Activated B cell treated with CpG ODN at 0.5 μM for 24 hours (primary cell): ENCODE measurements around the gene SLC2A10. TPM values are rescaled to one million over a fixed set of nuclear protein-coding genes. Genes with fewer than 3 reads are reported as not detected.
A peak's percentile ranks its signal among the peaks of the same experiment; 100 is the strongest.

ENCODE experiments used
- ATAC-seq: fragments of 200-7000 bp; cut with Tn5 transposase; one replicate; pipeline ENCODE4 v1.10.0; 2021; ENCODE audit warnings: low read depth, mild to moderate bottlenecking, moderate library complexity
- CTCF ChIA-PET: fragments of 350-600 bp; sonication (Branson Sonifier 250); formaldehyde crosslinking; loops from one replicate; lab custom pipeline; 2021; ENCODE audit warnings: antibody characterized with exemption; lab: Charles Lee
- POLR2A ChIA-PET: fragments of 350-600 bp; sonication (Branson Sonifier 250); formaldehyde crosslinking; loops from one replicate; lab custom pipeline; 2021; ENCODE audit warnings: antibody characterized with exemption; lab: Charles Lee
- DNase-seq: peaks from one replicate; pipeline ENCODE4 v3.0.0; 2022
- H3K27ac Mint-ChIP-seq: one replicate; pipeline ENCODE4 v1.8.0; 2020; ENCODE audit warnings: mixed read lengths
- H3K27me3 Mint-ChIP-seq: one replicate; pipeline ENCODE4 v1.8.0; 2021; ENCODE audit warnings: mixed read lengths
- H3K36me3 Mint-ChIP-seq: one replicate; pipeline ENCODE4 v1.8.0; 2021; ENCODE audit warnings: low read depth, mixed read lengths
- H3K4me1 Mint-ChIP-seq: one replicate; pipeline ENCODE4 v1.8.0; 2021; ENCODE audit warnings: mixed read lengths
- H3K4me3 Mint-ChIP-seq: one replicate; pipeline ENCODE4 v1.8.0; 2020; ENCODE audit warnings: mild to moderate bottlenecking, mixed read lengths
- H3K9me3 Mint-ChIP-seq: one replicate; pipeline ENCODE4 v1.8.0; 2020; ENCODE audit warnings: mixed read lengths
- intact Hi-C: fragments of 100-400 bp; cut with micrococcal nuclease; formaldehyde crosslinking; loops from one replicate; pipeline ENCODE4 v1.15.1; 2024
- total RNA-seq: library from RNA; stranded (reverse); gene quantifications from 2 replicates; pipeline ENCODE4 v1.2.3, GENCODE V29; 2022
- TF ChIP-seq, protein P1 (sequence below): fragments of 200-600 bp; IDR thresholded peaks from one replicate; pipeline ENCODE4 v1.8.0; 2022; ENCODE audit warnings: antibody characterized with exemption, mild to moderate bottlenecking

SLC2A10 gene
- total RNA-seq, 1 donor from 2014 or later: not detected

DNA sequence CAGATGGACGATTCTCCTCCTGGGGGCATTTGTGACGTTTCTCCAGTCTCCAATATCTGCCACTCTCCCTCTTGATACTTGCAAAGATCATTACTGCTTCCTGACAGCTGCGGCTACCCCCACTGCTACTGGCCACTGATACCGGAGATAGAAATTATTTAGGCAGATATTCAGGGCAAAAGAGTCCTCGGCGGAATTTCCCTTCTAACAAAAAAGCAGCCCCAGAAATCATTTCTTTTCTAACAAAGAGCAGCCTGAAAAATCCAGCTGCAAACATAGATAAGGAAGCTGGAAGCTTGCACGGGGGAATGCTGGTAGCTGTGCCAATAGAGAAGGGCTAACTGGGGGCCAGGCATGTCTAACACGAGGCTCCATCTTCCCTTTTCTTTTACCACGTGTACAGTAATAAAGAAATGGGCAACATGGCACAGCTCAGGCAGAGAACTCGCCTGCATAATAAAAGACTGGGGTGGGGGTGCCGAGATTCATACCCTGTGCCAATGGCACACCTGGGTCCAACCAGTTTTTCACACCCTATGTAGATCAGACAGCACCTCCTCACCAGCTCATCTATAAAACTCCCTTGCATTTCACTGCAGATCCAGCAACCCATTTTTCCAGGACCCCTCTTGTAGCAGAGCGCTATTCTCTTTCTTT, 26.3 kb upstream of the SLC2A10 start:
- ChIA-PET POLR2A (no interaction called here), CTCF (interaction anchor here (1.5 to 5.3 kb wide), 2 partner anchors 12 to 162 kb away, joined by 3 to 50 read pairs; no protein-coding TSS in a partner anchor)
- TF ChIP-seq, protein P1, sequence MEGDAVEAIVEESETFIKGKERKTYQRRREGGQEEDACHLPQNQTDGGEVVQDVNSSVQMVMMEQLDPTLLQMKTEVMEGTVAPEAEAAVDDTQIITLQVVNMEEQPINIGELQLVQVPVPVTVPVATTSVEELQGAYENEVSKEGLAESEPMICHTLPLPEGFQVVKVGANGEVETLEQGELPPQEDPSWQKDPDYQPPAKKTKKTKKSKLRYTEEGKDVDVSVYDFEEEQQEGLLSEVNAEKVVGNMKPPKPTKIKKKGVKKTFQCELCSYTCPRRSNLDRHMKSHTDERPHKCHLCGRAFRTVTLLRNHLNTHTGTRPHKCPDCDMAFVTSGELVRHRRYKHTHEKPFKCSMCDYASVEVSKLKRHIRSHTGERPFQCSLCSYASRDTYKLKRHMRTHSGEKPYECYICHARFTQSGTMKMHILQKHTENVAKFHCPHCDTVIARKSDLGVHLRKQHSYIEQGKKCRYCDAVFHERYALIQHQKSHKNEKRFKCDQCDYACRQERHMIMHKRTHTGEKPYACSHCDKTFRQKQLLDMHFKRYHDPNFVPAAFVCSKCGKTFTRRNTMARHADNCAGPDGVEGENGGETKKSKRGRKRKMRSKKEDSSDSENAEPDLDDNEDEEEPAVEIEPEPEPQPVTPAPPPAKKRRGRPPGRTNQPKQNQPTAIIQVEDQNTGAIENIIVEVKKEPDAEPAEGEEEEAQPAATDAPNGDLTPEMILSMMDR: no peak
- Mint-ChIP-seq H3K27ac (no peak overlapping the region), H3K4me3 (no peak overlapping the region), H3K36me3 (peaks cover 30% of the 10 kb centered on the region), H3K27me3 (no peaks in the 10 kb centered on the region), H3K4me1 (peaks cover 61% of the 10 kb centered on the region), H3K9me3 (no peaks in the 10 kb centered on the region)
- intact Hi-C loops: loop anchor here (10.0 kb wide), 2 partner anchors 658 to 1798 kb away; partner anchors contain the start of genes SLC12A5 and YWHAB
- no peak for ATAC-seq
- no peak for DNase-seq

DNA sequence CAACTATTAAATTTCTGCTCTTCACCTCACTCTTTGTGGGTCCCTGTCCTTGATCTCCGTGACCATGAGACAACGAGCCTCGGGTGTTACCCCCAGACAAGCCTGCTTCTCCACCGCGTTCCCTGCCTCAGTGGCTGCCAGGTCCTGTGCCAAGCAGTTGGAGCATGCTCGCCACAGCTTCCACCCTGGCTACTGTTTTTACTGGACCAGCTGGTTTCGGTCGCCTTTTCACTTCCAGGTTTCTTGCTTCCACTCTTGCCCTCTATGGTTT, 25.8 kb upstream of the SLC2A10 start:
- no peak overlapping the region for H3K4me3 Mint-ChIP-seq
- ChIA-PET POLR2A (no interaction called here), CTCF (interaction anchor here (0.6 to 5.3 kb wide), 2 partner anchors 9 to 163 kb away, joined by 3 to 50 read pairs; no protein-coding TSS in a partner anchor)
- no peaks in the 10 kb centered on the region for H3K9me3 Mint-ChIP-seq
- H3K27ac Mint-ChIP-seq: no peak overlapping the region
- DNase-seq: no peak
- TF ChIP-seq, protein P1: no peak
- no peaks in the 10 kb centered on the region for H3K27me3 Mint-ChIP-seq
- ATAC-seq: no peak
- H3K4me1 Mint-ChIP-seq: peaks cover 65% of the 10 kb centered on the region
- H3K36me3 Mint-ChIP-seq: peaks cover 33% of the 10 kb centered on the region
- intact Hi-C loops: loop anchor here (10.0 kb wide), 2 partner anchors 659 to 1799 kb away; partner anchors contain the start of genes SLC12A5 and YWHAB

DNA sequence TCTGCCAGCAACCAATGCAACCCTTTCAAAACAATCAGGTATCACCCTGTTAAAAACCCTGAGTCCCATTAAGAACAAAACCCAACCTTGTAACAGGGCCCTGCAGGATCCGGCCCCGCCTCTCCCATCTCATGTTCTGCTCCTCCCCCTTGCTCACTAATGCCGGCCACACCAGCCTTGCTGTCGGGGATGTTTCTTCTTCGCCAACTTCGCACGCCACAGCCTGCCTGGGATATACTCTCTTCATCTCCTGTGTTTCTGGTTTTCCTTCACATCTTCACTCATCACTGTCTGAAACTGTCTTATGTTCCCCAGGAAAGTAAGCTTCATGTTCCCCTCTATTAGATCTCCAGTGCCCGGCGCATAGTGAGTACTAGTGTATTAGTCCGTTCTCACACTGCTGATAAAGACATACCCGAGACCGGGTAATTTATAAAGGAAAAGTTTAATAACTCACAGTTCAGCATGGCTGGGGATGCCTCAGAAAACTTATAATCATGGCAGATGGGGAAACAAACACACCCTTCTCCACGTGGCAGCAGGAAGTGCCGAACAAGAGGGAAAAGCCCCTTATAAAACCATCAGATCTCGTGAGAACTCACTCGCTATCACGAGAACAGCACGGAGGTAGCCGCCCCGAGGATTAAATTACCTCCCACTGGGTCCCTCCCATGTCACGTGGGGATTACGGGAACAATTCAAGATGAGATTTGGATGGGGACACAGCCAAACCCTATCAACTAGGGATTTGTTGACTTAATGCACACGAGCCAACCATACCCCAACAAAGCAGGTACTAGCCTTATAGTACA, 25.3 kb upstream of the SLC2A10 start:
- Mint-ChIP-seq H3K27me3 (no peaks in the 10 kb centered on the region), H3K9me3 (no peaks in the 10 kb centered on the region), H3K36me3 (peaks cover 36% of the 10 kb centered on the region), H3K4me1 (peaks cover 66% of the 10 kb centered on the region), H3K27ac (no peak overlapping the region), H3K4me3 (no peak overlapping the region)
- TF ChIP-seq, protein P1: no peak
- ATAC-seq (no peak), DNase-seq (no peak)
- intact Hi-C loops: loop anchor here (10.0 kb wide), 2 partner anchors 659 to 1799 kb away; partner anchors contain the start of genes SLC12A5 and YWHAB
- ChIA-PET POLR2A (no interaction called here), CTCF (interaction anchor here (0.6 to 5.3 kb wide), 2 partner anchors 8 to 163 kb away, joined by 3 to 50 read pairs; no protein-coding TSS in a partner anchor)

DNA sequence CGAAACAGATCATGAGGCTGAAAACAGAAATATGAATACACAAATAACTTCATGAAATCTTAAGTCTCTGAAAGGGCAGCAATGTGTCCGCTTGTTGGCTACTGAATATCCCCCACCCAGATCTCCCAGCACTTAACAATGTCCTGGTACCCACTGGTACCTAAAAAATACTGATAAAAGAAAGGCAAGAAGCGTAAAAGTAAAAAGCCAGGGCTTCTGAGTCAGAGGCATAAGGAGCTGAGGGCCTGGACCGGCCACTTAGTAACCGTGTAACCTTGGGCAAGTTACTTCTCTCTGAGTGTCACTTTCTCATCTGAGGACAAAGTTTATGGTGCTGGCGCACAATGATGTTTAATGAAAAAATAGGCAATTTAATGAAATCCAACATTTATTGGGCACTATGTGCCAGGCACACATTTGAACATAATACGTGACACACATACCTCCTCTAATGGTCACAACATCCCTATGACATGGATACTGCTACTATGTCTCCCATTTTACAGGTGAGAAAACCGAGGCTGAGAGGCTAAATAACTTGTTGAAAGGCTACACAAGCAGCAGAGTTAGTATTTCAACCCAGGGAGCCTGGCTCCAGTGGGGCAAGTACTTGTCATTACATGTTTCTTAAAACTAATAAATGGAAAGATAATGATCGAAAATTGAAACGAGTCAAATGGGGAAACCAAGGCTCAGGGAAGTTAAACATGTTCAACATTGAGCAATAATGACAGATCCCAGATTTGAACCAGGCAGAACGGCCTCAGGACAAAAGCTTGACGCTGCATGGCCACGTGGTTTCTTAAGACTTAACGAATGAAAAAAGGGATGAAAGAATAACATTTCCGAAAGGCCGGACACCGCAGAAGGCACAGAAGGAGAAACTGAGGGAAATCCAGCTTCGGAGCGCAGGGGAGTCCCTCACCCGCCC, 21.0 kb upstream of the SLC2A10 start:
- Mint-ChIP-seq H3K27me3 (no peaks in the 10 kb centered on the region), H3K27ac (peak overlapping the region; percentile 85), H3K4me1 (peaks cover 51% of the 10 kb centered on the region), H3K9me3 (no peaks in the 10 kb centered on the region), H3K36me3 (peaks cover 38% of the 10 kb centered on the region), H3K4me3 (peak overlapping the region; percentile 97)
- intact Hi-C loops: loop anchor here (1.0 to 10.0 kb wide), 3 partner anchors 282 to 1804 kb away; partner anchors contain the start of genes ELMO2, SLC12A5 and YWHAB
- no peak for DNase-seq
- CTCF ChIA-PET: interaction anchor here (2.0 kb wide), 1 partner anchor 8 kb away, joined by 11 read pairs; no protein-coding TSS in a partner anchor
- ATAC-seq: no peak
- POLR2A ChIA-PET: interaction anchor here (1.3 to 1.6 kb wide), 3 partner anchors 9 to 807 kb away, joined by 3 to 4 read pairs (median 3); partner anchors contain the start of gene ZSWIM1
- TF ChIP-seq, protein P1: no peak
